ENCODE results near the gene SLC16A5. TPM values are rescaled to one million over a fixed set of nuclear protein-coding genes. Genes with fewer than 3 reads are reported as not detected.
A peak's percentile ranks its signal among the peaks of the same experiment; 100 is the strongest.

Gene SLC16A5
- total RNA-seq, 1 experiment from 2014 or later, result 17.1 TPM

DNA sequence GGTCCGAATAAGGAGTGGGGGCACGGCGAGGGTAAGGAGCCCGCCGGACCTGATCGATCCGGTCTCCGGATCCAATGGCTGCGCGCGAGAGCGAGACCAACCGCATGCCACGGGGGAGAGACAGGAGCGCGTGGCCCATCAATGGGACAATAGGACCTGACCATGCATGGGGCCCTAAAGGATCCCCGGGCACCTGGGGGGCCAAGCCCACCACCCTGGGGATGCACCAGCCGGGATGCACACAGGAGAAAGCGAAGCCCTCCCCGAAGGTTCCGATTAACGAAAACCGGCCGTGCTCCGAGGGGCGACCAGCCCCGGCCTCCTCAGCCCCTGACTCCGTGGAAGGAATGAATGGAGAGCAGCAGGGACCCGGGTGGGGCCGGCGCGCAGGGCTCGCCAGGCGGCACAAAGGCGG lies 66.0 kb downstream of the SLC16A5 start:
- Histone ChIP-seq H3K4ac (ENCODE audit: low read depth, low read length) (no peak overlapping the region), H2BK120ac (ENCODE audit: low read depth, low read length, poor library complexity, severe bottlenecking) (no peak overlapping the region), H3K27me3 (ENCODE audit: insufficient read depth, low read length) (no peaks in the 10 kb centered on the region), H3T11ph (ENCODE audit: low read length) (no peak overlapping the region), H3K56ac (ENCODE audit: insufficient read length, low read depth, low read length) (no peak overlapping the region), H3K4me1 (ENCODE audit: insufficient read depth, low read length) (no peaks in the 10 kb centered on the region), H3K23me2 (ENCODE audit: insufficient read length, low read depth, low read length, poor library complexity, severe bottlenecking) (peaks cover 8% of the 10 kb centered on the region), H2AFZ (ENCODE audit: low read length) (no peak overlapping the region), H3K79me1 (ENCODE audit: insufficient read depth, low read depth, low read length, poor library complexity, severe bottlenecking) (no peaks in the 10 kb centered on the region), H4K20me1 (ENCODE audit: control insufficient read depth, insufficient read depth, insufficient read length) (no peaks in the 10 kb centered on the region), H3K18ac (ENCODE audit: insufficient read length, low read depth, low read length) (no peak overlapping the region), H2BK15ac (ENCODE audit: low read depth, low read length) (no peak overlapping the region), H3K14ac (ENCODE audit: insufficient read depth, low read length) (peak overlapping the region; percentile 51), H4K5ac (ENCODE audit: insufficient read length, low read depth, low read length) (no peak overlapping the region), H3K27ac (ENCODE audit: insufficient read length, low read depth, low read length) (no peak overlapping the region), H3K79me2 (ENCODE audit: insufficient read depth, low read length) (peaks cover 36% of the 10 kb centered on the region), H2AK5ac (ENCODE audit: insufficient read length, low read length) (no peak overlapping the region), H3K9me3 (ENCODE audit: control insufficient read depth, low read depth, low read length) (no peaks in the 10 kb centered on the region), H2BK12ac (ENCODE audit: insufficient read length, low read depth, low read length) (no peak overlapping the region), H3K9ac (ENCODE audit: extremely low read depth, insufficient read length, low read length) (peak overlapping the region; percentile 90), H4K8ac (replicated peaks; ENCODE audit: insufficient read length, low read depth, low read length) (no peak overlapping the region), H3K4me2 (ENCODE audit: insufficient read depth, insufficient read length, low read length) (peak overlapping the region; percentile 95), H4K91ac (ENCODE audit: insufficient read length, low read depth, low read length) (no peak overlapping the region), H3K23ac (ENCODE audit: insufficient read length, low read depth, low read length) (no peak overlapping the region), H2BK20ac (ENCODE audit: low read depth, low read length, poor library complexity, severe bottlenecking) (no peak overlapping the region), H2BK5ac (ENCODE audit: insufficient read length, low read length) (no peak overlapping the region)
- H3K4me1 Mint-ChIP-seq, result peaks cover 27 to 45% of the 10 kb centered on the region in 2 experiments
- peak overlapping the region; percentile 81 to 96 (median 94); a peak in 6 of 7 replicates for H3K27ac Mint-ChIP-seq
- no CpG with 5 or more reads among the region's 35 CpGs for WGBS (ENCODE audit: extremely low coverage, insufficient read length, low lambda C conversion rate)
- peaks cover 2% of the 10 kb centered on the region; the same call in 1 of the 2 replicates for H3K27me3 Mint-ChIP-seq (ENCODE audit: low read depth)
- peaks cover 0 to 8% of the 10 kb centered on the region in 2 experiments; a peak in 2 of 5 replicates for H3K9me3 Mint-ChIP-seq
- TF ChIP-seq, protein P1, sequence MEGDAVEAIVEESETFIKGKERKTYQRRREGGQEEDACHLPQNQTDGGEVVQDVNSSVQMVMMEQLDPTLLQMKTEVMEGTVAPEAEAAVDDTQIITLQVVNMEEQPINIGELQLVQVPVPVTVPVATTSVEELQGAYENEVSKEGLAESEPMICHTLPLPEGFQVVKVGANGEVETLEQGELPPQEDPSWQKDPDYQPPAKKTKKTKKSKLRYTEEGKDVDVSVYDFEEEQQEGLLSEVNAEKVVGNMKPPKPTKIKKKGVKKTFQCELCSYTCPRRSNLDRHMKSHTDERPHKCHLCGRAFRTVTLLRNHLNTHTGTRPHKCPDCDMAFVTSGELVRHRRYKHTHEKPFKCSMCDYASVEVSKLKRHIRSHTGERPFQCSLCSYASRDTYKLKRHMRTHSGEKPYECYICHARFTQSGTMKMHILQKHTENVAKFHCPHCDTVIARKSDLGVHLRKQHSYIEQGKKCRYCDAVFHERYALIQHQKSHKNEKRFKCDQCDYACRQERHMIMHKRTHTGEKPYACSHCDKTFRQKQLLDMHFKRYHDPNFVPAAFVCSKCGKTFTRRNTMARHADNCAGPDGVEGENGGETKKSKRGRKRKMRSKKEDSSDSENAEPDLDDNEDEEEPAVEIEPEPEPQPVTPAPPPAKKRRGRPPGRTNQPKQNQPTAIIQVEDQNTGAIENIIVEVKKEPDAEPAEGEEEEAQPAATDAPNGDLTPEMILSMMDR (conservative IDR thresholded peaks at IDR 0.05), result no peak
- DNase-seq, result no peak
- peak overlapping the region; percentile 94 to 99 for H3K4me3 Mint-ChIP-seq
- peaks cover 15 to 35% (median 18%) of the 10 kb centered on the region in 3 experiments for H3K36me3 Mint-ChIP-seq (ENCODE audit: insufficient read depth in 1 of 3, low read depth in 3 of 3)
